Measurements from ENCODE around the gene CDKN2D.
"Not testable (repeated sequence)": the region's sequence is repeated elsewhere in the genome, so short reads cannot be mapped to it uniquely, and the experiment has no call there.

The CDKN2D gene

DNA sequence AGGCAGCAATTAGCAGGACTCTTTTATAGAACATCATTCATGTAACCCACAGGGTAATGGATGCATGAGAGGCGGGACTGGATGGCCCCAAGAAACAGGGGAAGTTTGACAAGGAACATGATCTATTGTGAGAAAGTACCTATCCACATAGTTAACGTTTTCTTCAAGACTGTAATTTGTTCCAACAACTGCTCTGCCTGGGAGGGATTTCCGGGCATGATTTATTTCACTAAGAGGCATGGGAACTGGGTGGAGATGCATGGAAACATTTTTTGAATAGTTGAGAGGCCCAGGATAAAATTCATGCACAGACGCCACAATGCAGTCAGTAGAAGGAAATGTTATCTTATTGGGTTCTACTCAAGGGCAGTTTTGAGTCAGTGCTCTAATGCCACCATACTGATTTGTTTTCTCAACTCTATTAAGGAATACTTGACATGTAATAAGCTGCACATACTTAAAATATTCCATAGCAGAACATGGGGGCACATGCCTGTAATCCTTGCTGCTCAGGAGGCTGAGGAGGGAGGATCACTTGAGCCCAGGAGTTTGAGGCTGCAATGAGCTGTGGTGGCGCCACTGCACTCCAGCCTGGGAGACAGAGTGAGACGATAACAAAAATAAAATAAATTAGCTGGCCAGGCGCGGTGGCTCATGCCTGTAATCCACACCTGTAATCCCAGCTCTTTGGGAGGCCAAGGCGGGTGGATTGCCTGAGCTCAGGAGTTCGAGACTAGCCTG, 35.0 kb downstream of the CDKN2D start:
- Histone ChIP-seq H3K36me3 (ENCODE audit: insufficient read depth, low read length) (no peaks in the 10 kb centered on the region), H3K4me3 (ENCODE audit: low read depth in 1 of 2, low read length in 2 of 2) (no peak overlapping the region), H3K27ac (ENCODE audit: low read depth, low read length) (no peak overlapping the region), H3K9ac (ENCODE audit: low read length) (no peak overlapping the region), H3K9me3 (ENCODE audit: low read length) (no peaks in the 10 kb centered on the region), H3K4me1 (ENCODE audit: insufficient read depth, low read length) (no peaks in the 10 kb centered on the region), H3K27me3 (ENCODE audit: control insufficient read depth in 1 of 2, insufficient read depth in 2 of 2, low read length in 2 of 2) (no peaks in the 10 kb centered on the region)

DNA sequence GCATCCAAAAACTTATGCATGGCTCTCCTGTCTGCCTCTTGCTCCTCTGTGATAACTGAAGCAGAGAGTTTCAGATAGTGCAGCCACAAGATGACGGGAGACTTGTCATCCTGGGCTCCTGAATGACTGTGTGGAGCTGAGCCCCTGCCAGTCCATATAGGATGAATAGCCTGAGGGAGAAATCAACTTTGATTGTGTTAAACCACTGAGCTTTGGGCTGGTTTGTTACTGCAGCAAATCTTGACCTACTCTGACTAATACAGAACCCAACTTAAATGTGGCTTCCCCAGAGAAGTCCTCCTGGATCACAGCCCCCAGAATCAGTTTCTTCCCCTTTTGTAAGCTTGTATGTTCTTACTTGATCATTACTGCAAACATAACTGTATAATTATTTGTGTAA, 36.3 kb downstream of the CDKN2D start:
- no peak overlapping the region for H3K4me3 ChIP-seq (ENCODE audit: low read depth in 1 of 2, low read length in 2 of 2)
- H3K36me3 ChIP-seq (ENCODE audit: insufficient read depth, low read length), result no peaks in the 10 kb centered on the region
- no peaks in the 10 kb centered on the region for H3K9me3 ChIP-seq (ENCODE audit: low read length)
- no peak overlapping the region for H3K9ac ChIP-seq (ENCODE audit: low read length)
- H3K4me1 ChIP-seq (ENCODE audit: insufficient read depth, low read length), result no peaks in the 10 kb centered on the region
- H3K27me3 ChIP-seq (ENCODE audit: control insufficient read depth in 1 of 2, insufficient read depth in 2 of 2, low read length in 2 of 2), result no peaks in the 10 kb centered on the region
- H3K27ac ChIP-seq (ENCODE audit: low read depth, low read length), result no peak overlapping the region

DNA sequence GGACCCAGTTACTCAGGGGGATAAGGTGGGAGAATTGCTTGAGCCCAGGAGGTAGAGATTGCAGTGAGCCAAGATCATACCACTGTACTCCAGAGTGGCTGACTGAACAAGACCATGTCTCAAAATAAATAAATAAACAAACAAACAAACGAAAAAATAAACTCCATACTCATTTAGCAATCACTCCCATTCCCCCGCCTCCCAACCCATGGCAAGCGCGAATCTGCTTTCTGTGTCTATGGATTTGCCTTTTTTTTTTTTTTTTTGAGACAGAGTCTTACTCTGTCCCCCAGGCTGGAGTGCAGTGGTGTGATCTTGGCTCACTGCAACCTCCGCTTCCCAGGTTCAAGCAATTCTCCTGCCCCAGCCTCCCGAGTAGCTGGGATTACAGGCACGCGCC, 41.9 kb downstream of the CDKN2D start:
- not testable (repeated sequence) for H3K9me3 ChIP-seq (ENCODE audit: low read length); H3K4me3 ChIP-seq (ENCODE audit: low read depth in 1 of 2, low read length in 2 of 2); H3K9ac ChIP-seq (ENCODE audit: low read length); H3K36me3 ChIP-seq (ENCODE audit: insufficient read depth, low read length); H3K4me1 ChIP-seq (ENCODE audit: insufficient read depth, low read length); H3K27me3 ChIP-seq (ENCODE audit: control insufficient read depth in 1 of 2, insufficient read depth in 2 of 2, low read length in 2 of 2); H3K27ac ChIP-seq (ENCODE audit: low read depth, low read length)

DNA sequence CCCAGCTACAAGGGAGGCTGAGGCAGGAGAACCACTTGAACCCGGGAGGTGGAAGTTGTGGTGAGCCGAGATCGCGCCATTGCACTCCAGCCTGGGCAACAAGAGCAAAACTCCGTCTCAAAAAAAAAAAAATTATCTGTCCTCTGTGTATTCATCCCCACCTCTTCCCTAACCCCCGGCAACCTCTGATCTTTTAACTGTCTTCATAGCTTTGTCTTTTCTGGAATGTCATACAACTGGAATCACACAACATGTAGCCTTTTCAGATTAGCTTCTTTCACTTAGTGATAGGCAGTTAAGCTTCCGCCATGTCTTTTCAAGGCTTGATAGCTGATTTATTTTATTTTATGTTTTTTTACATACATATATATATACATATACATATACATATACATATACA, 43.1 kb downstream of the CDKN2D start:
- H3K27ac ChIP-seq (ENCODE audit: low read depth, low read length), result no peak overlapping the region
- no peaks in the 10 kb centered on the region for H3K27me3 ChIP-seq (ENCODE audit: control insufficient read depth in 1 of 2, insufficient read depth in 2 of 2, low read length in 2 of 2)
- no peaks in the 10 kb centered on the region for H3K36me3 ChIP-seq (ENCODE audit: insufficient read depth, low read length)
- H3K9ac ChIP-seq (ENCODE audit: low read length), result no peak overlapping the region
- no peaks in the 10 kb centered on the region for H3K9me3 ChIP-seq (ENCODE audit: low read length)
- no peaks in the 10 kb centered on the region for H3K4me1 ChIP-seq (ENCODE audit: insufficient read depth, low read length)
- H3K4me3 ChIP-seq (ENCODE audit: low read depth in 1 of 2, low read length in 2 of 2), result no peak overlapping the region

DNA sequence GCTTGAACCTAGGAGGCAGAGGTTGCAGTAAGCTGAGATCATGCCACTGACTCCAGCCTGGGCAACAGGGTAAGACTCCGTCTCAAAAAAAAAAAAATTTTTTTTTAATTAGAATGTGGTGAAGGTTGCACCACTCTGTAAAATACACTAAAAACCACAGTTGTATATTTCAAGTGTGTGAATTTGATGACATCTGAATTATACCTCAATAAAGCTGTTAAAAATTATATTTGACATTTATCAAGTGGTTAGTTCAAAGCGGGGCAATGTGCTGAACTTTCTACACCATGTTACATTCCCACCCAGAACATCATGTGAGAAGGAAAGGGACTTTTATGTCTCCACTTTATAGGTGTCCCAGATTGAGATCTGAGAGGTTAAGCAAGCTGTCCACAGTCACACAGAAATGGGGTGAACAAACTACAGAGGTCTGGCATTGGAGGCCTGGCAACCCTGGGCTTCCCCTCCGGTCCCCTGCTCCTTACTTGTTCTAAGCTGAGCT, 45.6 kb downstream of the CDKN2D start:
- H3K36me3 ChIP-seq (ENCODE audit: insufficient read depth, low read length), result no peaks in the 10 kb centered on the region
- H3K9ac ChIP-seq (ENCODE audit: low read length), result no peak overlapping the region
- no peak overlapping the region for H3K4me3 ChIP-seq (ENCODE audit: low read depth in 1 of 2, low read length in 2 of 2)
- no peaks in the 10 kb centered on the region for H3K4me1 ChIP-seq (ENCODE audit: insufficient read depth, low read length)
- H3K9me3 ChIP-seq (ENCODE audit: low read length), result no peaks in the 10 kb centered on the region
- H3K27ac ChIP-seq (ENCODE audit: low read depth, low read length), result no peak overlapping the region
- H3K27me3 ChIP-seq (ENCODE audit: control insufficient read depth in 1 of 2, insufficient read depth in 2 of 2, low read length in 2 of 2), result peaks cover 17 to 18% of the 10 kb centered on the region in 2 donors

DNA sequence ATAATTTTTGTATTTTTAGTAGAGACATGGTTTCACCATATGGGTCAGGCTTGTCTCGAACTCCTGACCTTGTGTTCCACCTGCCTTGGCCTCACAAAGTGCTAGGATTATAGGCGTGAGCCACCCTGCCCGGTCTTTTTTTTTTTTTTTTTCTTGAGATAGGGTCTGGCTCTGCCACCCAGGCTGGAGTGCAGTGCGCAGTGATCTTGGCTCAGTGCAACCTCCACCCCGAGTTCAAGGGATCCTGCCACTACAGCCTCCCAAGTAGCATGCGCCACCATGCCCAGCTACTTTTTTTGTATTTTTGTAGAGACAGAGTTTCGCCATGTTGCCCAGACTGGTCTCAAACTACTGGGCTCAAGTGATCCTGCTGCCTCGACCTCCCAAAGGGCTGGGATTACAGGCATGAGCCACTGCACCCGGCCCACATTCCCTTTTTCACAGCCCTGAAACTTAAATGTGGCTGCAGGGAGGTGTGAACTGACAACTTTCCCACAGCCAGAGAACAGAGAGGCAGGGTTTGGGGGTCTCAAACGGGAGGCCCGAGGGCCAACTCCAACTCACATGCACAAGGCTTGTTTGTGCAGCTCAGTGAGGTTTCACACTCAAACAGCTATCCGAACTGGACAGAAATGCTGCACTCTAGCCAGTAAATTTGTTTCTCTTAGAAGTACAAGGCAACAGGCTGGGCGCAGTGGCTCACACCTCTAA, 47.2 kb downstream of the CDKN2D start:
- H3K4me3 ChIP-seq (ENCODE audit: low read depth in 1 of 2, low read length in 2 of 2), result no peak overlapping the region
- no peaks in the 10 kb centered on the region for H3K9me3 ChIP-seq (ENCODE audit: low read length)
- H3K36me3 ChIP-seq (ENCODE audit: insufficient read depth, low read length), result no peaks in the 10 kb centered on the region
- no peak overlapping the region for H3K9ac ChIP-seq (ENCODE audit: low read length)
- H3K4me1 ChIP-seq (ENCODE audit: insufficient read depth, low read length), result no peaks in the 10 kb centered on the region
- no peak overlapping the region for H3K27ac ChIP-seq (ENCODE audit: low read depth, low read length)
- peaks cover 21 to 34% of the 10 kb centered on the region in 2 donors for H3K27me3 ChIP-seq (ENCODE audit: control insufficient read depth in 1 of 2, insufficient read depth in 2 of 2, low read length in 2 of 2)

DNA sequence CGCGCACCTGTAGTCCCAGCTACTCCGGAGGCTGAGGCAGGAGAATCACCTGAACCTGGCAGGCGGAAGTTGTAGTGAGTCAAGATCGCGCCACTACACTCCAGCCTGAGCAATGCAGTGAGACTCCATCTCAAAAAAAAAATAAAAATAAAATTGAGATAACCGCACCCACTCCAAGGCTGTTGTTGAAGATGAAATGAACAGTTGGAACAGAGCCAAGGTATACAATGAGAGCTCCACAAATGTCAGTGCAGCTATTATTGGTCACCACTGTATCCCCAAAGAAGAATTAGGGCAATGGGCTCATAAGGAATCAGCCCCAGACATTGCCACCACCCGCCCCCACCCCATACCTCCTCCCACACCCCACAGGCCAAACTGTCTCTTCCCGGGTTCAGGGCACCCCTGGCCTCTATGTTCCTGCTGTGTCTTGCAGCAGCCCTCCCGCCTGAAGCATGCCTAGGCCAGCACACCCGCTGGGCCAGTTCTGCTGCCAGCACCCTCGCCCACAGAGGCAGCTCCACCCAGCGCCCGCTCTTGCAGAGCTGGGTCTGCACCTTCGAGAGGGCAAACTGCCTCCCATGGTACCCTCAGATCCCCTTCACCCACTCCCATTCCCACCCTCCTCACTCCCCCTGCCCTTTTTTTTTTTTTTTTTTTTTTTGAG, 48.0 kb downstream of the CDKN2D start:
- Histone ChIP-seq H3K9me3 (ENCODE audit: low read length) (no peaks in the 10 kb centered on the region), H3K4me3 (ENCODE audit: low read depth in 1 of 2, low read length in 2 of 2) (no peak overlapping the region), H3K27me3 (ENCODE audit: control insufficient read depth in 1 of 2, insufficient read depth in 2 of 2, low read length in 2 of 2) (peaks cover 24 to 42% of the 10 kb centered on the region in 2 donors), H3K36me3 (ENCODE audit: insufficient read depth, low read length) (no peaks in the 10 kb centered on the region), H3K4me1 (ENCODE audit: insufficient read depth, low read length) (no peaks in the 10 kb centered on the region), H3K9ac (ENCODE audit: low read length) (no peak overlapping the region), H3K27ac (ENCODE audit: low read depth, low read length) (no peak overlapping the region)

DNA sequence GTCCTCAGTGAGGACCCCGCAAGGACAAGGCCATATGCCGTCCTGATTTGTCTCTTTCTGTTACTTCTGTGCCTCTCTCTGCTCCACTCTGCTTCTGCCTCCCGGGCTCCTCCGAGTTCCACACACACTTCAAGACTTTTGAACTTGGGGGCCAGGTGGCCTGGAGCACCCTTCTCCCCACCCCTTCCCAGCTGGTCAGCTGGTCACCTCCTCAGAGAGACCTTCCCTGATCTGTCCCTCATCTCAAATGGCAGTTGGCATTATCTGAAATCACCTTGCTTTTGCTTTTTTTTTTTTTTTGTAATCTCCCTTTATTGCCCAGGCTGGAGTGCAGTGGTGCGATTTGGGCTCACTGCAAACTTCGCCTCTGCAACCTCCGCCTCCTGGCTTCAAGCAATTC, 49.4 kb downstream of the CDKN2D start:
- Histone ChIP-seq H3K36me3 (ENCODE audit: insufficient read depth, low read length) (no peaks in the 10 kb centered on the region), H3K4me1 (ENCODE audit: insufficient read depth, low read length) (no peaks in the 10 kb centered on the region), H3K9me3 (ENCODE audit: low read length) (no peaks in the 10 kb centered on the region), H3K4me3 (ENCODE audit: low read depth in 1 of 2, low read length in 2 of 2) (no peak overlapping the region), H3K9ac (ENCODE audit: low read length) (no peak overlapping the region), H3K27me3 (ENCODE audit: control insufficient read depth in 1 of 2, insufficient read depth in 2 of 2, low read length in 2 of 2) (peaks cover 36 to 55% of the 10 kb centered on the region in 2 donors), H3K27ac (ENCODE audit: low read depth, low read length) (no peak overlapping the region)

DNA sequence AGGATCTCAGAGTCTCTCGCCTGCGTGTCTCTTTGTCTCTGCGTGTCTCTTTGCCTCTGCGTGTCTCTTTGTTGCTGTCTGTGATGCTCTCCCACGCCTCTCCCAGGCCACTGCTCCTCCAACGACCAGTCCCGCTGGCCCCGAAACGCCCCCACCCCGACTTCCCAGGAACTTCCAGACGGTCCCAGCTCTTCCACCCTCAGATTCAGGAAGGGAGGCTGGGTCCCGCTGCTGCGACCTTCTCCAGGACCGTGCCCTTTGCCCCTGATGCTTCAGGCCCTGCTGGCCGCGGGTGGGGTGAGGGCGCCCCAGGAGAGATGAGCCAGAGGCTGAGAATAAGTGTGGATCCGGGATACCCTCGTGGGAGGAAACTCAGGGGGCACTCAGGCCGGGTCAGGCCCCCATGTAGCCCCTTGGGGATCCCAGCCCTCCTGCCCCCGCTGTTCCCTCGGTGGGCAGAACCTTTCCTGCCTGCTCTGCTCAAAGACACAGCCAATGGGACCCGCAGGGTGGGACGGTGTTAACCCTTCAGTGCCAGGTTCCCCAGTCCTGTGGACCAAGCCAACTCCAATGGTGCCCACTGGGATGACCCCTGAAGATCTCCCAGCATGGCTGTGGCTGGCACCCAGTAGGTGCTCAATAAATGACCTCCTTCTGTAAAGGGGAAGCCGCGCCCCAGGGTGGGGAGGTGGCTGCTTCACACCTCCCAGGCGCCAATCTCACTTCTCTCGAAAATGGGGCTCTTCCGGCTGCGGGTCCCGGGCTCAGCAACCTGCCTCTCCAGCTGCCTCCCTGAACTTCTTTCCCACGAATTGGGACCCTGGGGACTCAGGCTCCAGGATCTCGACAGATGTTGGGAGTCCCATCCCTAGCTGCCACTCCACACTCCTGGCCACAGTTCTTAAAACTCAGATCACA, 50.1 kb downstream of the CDKN2D start:
- no peak overlapping the region for H3K9ac ChIP-seq (ENCODE audit: low read length)
- no peaks in the 10 kb centered on the region for H3K4me1 ChIP-seq (ENCODE audit: insufficient read depth, low read length)
- H3K4me3 ChIP-seq (ENCODE audit: low read depth in 1 of 2, low read length in 2 of 2), result no peak overlapping the region
- H3K9me3 ChIP-seq (ENCODE audit: low read length), result no peaks in the 10 kb centered on the region
- no peak overlapping the region for H3K27ac ChIP-seq (ENCODE audit: low read depth, low read length)
- H3K27me3 ChIP-seq (ENCODE audit: control insufficient read depth in 1 of 2, insufficient read depth in 2 of 2, low read length in 2 of 2), result peaks cover 36 to 62% of the 10 kb centered on the region in 2 donors
- no peaks in the 10 kb centered on the region for H3K36me3 ChIP-seq (ENCODE audit: insufficient read depth, low read length)

DNA sequence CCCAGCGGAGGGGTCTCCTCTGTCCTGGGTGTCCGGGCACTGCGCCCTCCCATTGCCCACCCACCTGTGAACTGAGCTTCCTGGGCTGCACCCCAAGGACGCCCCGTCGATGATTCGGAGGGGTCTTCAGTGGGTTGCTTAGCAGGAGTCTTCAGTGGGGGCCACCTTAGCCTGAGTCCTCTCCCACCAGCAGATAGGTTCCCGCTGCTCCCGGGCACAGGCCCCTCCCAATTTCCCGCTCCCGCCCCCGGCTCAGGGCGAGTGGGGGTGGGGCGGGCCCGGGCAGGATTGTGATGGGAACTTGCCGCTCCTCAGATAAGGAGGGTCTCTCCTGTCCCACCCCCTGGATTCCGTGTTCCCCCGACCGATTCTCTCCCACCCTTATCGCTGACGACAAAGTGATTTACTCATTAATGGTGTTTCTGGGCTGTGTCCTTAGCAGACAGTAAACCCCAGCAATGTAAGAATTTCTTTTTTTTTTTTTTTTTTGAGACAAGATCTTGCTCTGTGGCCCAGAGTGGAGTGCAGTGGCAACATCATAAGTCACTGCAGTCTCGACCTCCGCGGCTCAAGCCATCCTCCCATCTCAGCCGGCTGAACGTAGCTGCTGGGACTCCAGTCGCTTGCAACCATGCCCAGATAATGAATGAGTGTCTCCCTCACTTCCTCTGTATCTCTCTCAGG, 50.9 kb downstream of the CDKN2D start:
- peaks cover 42 to 70% of the 10 kb centered on the region in 2 donors for H3K27me3 ChIP-seq (ENCODE audit: control insufficient read depth in 1 of 2, insufficient read depth in 2 of 2, low read length in 2 of 2)
- H3K27ac ChIP-seq (ENCODE audit: low read depth, low read length), result no peak overlapping the region
- H3K36me3 ChIP-seq (ENCODE audit: insufficient read depth, low read length), result no peaks in the 10 kb centered on the region
- H3K9ac ChIP-seq (ENCODE audit: low read length), result no peak overlapping the region
- H3K4me1 ChIP-seq (ENCODE audit: insufficient read depth, low read length), result no peaks in the 10 kb centered on the region
- H3K9me3 ChIP-seq (ENCODE audit: low read length), result no peaks in the 10 kb centered on the region
- H3K4me3 ChIP-seq (ENCODE audit: low read depth in 1 of 2, low read length in 2 of 2), result no peak overlapping the region
